Heart left ventricle (tissue), 16 donors: ENCODE data around the gene CACNA1F. TPM values are rescaled to one million over a fixed set of nuclear protein-coding genes. Genes with fewer than 3 reads are reported as not detected.
A peak's percentile ranks its signal among the peaks of the same experiment; 100 is the strongest.

Experiments
- ATAC-seq, 4 donors: fragments of 200-7000 bp; cut with Tn5 transposase; one replicate each; pipeline ENCODE4 v1.9.1; 2020 to 2022; ENCODE audit warnings: moderate library complexity in 4 of 4, mild to moderate bottlenecking in 3 of 4, moderate number of reproducible peaks in 1 of 4
- DNase-seq, 5 donors: peaks; one replicate each; pipeline ENCODE4 v3.0.0-alpha.2; 2020
- H3K27ac ChIP-seq, 12 donors: fragments of 200-600 bp; sonication (generic) in 4 of 12; one replicate each; pipeline versions ENCODE4 v1.5.0 to v1.8.0; 2016 to 2022; ENCODE audit warnings: mild to moderate bottlenecking in 2 of 12
- H3K27me3 ChIP-seq, 9 donors: fragments of 200-600 bp; sonication (generic) in 2 of 9; one replicate each; pipeline versions ENCODE4 v1.5.1 to v1.8.0; 2016 to 2022; ENCODE audit warnings: mild to moderate bottlenecking in 3 of 9
- H3K36me3 ChIP-seq, 9 donors: fragments of 200-600 bp; sonication (generic) in 2 of 9; one replicate each; pipeline versions ENCODE4 v1.5.0 to v1.8.0; 2018 to 2022; ENCODE audit warnings: mild to moderate bottlenecking in 2 of 9
- H3K4me1 ChIP-seq, 12 donors: fragments of 200-600 bp; sonication (generic) in 4 of 12; one replicate each; pipeline versions ENCODE4 v1.5.0 to v1.8.0; 2016 to 2022; ENCODE audit warnings: mild to moderate bottlenecking in 3 of 12
- H3K4me3 ChIP-seq, 12 donors: fragments of 200-600 bp; sonication (generic) in 4 of 12; one replicate each; pipeline versions ENCODE4 v1.5.0 to v1.8.0; 2017 to 2022; ENCODE audit warnings: mild to moderate bottlenecking in 9 of 12, moderate library complexity in 4 of 12
- H3K9me3 ChIP-seq, 12 donors: fragments of 200-600 bp; sonication (generic) in 4 of 12; one replicate each; pipeline versions ENCODE4 v1.5.0 to v1.8.0; 2016 to 2022; ENCODE audit warnings: mild to moderate bottlenecking in 1 of 12
- CTCF ChIP-seq, 12 donors: fragments of 200-600 bp; sonication (generic) in 4 of 12; IDR thresholded peaks; one replicate each; pipeline versions ENCODE4 v1.5.0 to v1.8.0; 2018 to 2022; ENCODE audit warnings: antibody characterized with exemption in 12 of 12, mild to moderate bottlenecking in 5 of 12
- POLR2A ChIP-seq, 2 donors: fragments of 450-650 bp; IDR thresholded peaks; one replicate each; pipeline ENCODE4 v1.6.1; 2017; ENCODE audit warnings: antibody characterized with exemption in 2 of 2, mild to moderate bottlenecking in 2 of 2, moderate library complexity in 2 of 2
- WGBS, 4 donors: extraction: QIAGEN DNeasy Blood & Tissue Kit in 2 of 4; methylation state at CpG; one replicate each; pipeline versions ENCODE4 v1.1.5 to v1.1.7; 2013 to 2018; 5-methylcytosine and 5-hydroxymethylcytosine counted together
- intact Hi-C, 10 donors: fragments of 100-400 bp; cut with DNase I; formaldehyde crosslinking; loops; one replicate each; pipeline versions ENCODE4 v1.11.1 to v1.14.2; 2022
- polyA plus RNA-seq, 2 donors: library from polyadenylated mRNA; stranded (reverse); fragments of 200-250 nt; gene quantifications; one replicate each; pipeline ENCODE4 v1.2.3, GENCODE V29; 2013
- total RNA-seq, 9 donors: library from RNA; depleted of rRNA in 2 of 9; stranded (reverse); fragments of >200 nt in 2 of 9; fragmentation: NEBNext Ultra II Directional in 3 of 9; extraction: Animal tissue kit (Norgen Biotek cat#: 25700) in 3 of 9; gene quantifications; one replicate each; pipeline versions ENCODE4 v1.1.0 to v1.2.4, GENCODE V29; 2016 to 2023
- donor health status: ischemic (EF 13 %, LVEDD 7.1; RV severe dilation, severe dysfunction).
- donor health status: healthy with polysubstance abuse.
- donor health status: DM: no; HTN: yes; CAD: no.
- donor health status: DM: no; HTN: no; CAD: no.
- donor health status: ischemic (EF 25% LVEDD 6.9; RV normal size, moderate dysfunction).
- donor health status: ischemic (EF 25% LVEDD 5.7; RV mildly dilated, moderate dysfunction).
- donor health status: healthy.
- donor health status: DM: yes; HTN: yes; CAD: no.
- donor health status: ischemic (EF 35%, LVEDD 5.7; RV mildly dilated, moderate dysfunction).
- donor health status: nonischemic (EF 11% LVEDD 7.7; RV severe dilation, severe dysfunction).
- donor health status: DM: yes; HTN: yes; CAD: no.
- donor health status: PGD.
- donor health status: ischemic (EF 29% LVEDD 5.4; RV normal size, mild dysfunction).
- donor health status: nonischemic (EF 23%, LVEDD 6.1; RV moderate dilation, normal function).

The CACNA1F gene
- total and polyA plus RNA-seq, 11 donors = 0.04 to 0.37 (median 0.07) TPM; not detected in 3

- H3K27ac ChIP-seq = no peak overlapping the region
- H3K36me3 ChIP-seq = no peaks in the 10 kb centered on the region
- no peak for DNase-seq
- WGBS, 4 donors = 77 to 89% (median 84%) methylated on average over 6 of the region's 6 CpGs
- H3K4me1 ChIP-seq = peaks cover 0 to 11% (median 2%) of the 10 kb centered on the region in 12 donors
- intact Hi-C loops = loop anchor here in 1 of 10 donors (10.0 kb wide), 1 partner anchor 61 kb away; the partner anchor contains the start of genes FOXP3 and PPP1R3F
- no peak overlapping the region for H3K4me3 ChIP-seq
- ATAC-seq = no peak
- TF ChIP-seq POLR2A (IDR thresholded peaks at IDR 0.05) (no peak), CTCF (IDR thresholded peaks at IDR 0.05) (no peak)
- no peaks in the 10 kb centered on the region for H3K9me3 ChIP-seq
- H3K27me3 ChIP-seq = peaks cover 0 to 3% (median 0%) of the 10 kb centered on the region in 9 donors
Observed at GRCh38 chrX:49204017-49204416, 29.1 kb downstream of the CACNA1F start.

- intact Hi-C loops = loop anchor here in 1 of 10 donors (10.0 kb wide), 1 partner anchor 61 kb away; the partner anchor contains the start of genes FOXP3 and PPP1R3F
- Histone ChIP-seq H3K27ac (no peak overlapping the region), H3K4me1 (peaks cover 0 to 11% (median 2%) of the 10 kb centered on the region in 12 donors), H3K4me3 (no peak overlapping the region), H3K9me3 (no peaks in the 10 kb centered on the region), H3K36me3 (no peaks in the 10 kb centered on the region), H3K27me3 (peaks cover 0 to 3% (median 0%) of the 10 kb centered on the region in 9 donors)
- no peak for ATAC-seq
- 33 to 61% (median 56%) methylated on average over 3 of the region's 3 CpGs for WGBS, 4 donors
- TF ChIP-seq CTCF (IDR thresholded peaks at IDR 0.05) (no peak), POLR2A (IDR thresholded peaks at IDR 0.05) (no peak)
- no peak for DNase-seq
Observed at GRCh38 chrX:49203536-49203935, 29.6 kb downstream of the CACNA1F start.

- intact Hi-C loops = loop anchor here in 1 of 10 donors (10.0 kb wide), 1 partner anchor 63 kb away; the partner anchor contains the start of genes FOXP3 and PPP1R3F
- DNase-seq = no peak
- Histone ChIP-seq H3K36me3 (no peaks in the 10 kb centered on the region), H3K27ac (no peak overlapping the region), H3K9me3 (no peaks in the 10 kb centered on the region), H3K4me1 (peaks cover 0 to 11% (median 2%) of the 10 kb centered on the region in 12 donors), H3K4me3 (no peak overlapping the region), H3K27me3 (peaks cover 0 to 3% (median 0%) of the 10 kb centered on the region in 9 donors)
- WGBS, 4 donors = 83 to 89% (median 88%) methylated on average over 2 of the region's 2 CpGs
- no peak for ATAC-seq
- TF ChIP-seq POLR2A (IDR thresholded peaks at IDR 0.05) (no peak), CTCF (IDR thresholded peaks at IDR 0.05) (no peak)
Observed at GRCh38 chrX:49202022-49202421, 31.1 kb downstream of the CACNA1F start.

- WGBS, 4 donors = 1 to 48% (median 16%) methylated on average over 37 to 61 of the region's 61 CpGs
- ATAC-seq (peak; percentile 91 to 97 (median 96)), DNase-seq (peak; percentile 88 to 93 (median 90))
- intact Hi-C loops = loop anchor here in 5 of 10 donors (5.0 to 10.0 kb wide), 4 partner anchors 65 to 725 kb away; partner anchors contain the start of genes FOXP3 (in 2 of the 5), PPP1R3F (in 2 of the 5) and CLCN5 (in 1 of the 5)
- H3K27me3 ChIP-seq = no peaks in the 10 kb centered on the region
- H3K4me1 ChIP-seq = peaks cover 0 to 11% (median 2%) of the 10 kb centered on the region in 12 donors
- no peaks in the 10 kb centered on the region for H3K9me3 ChIP-seq
- H3K36me3 ChIP-seq = no peaks in the 10 kb centered on the region
- H3K4me3 ChIP-seq = peak within 1 kb of the TSS in 11 of 12 donors; percentile 3 to 54 (median 46)
- TF ChIP-seq CTCF (IDR thresholded peaks at IDR 0.05) (peak in 1 of 12 donors; percentile 8), POLR2A (IDR thresholded peaks at IDR 0.05) (peak in 1 of 2 donors; percentile 78)
- H3K27ac ChIP-seq = peak within 1 kb of the TSS in 10 of 12 donors; percentile 52 to 76 (median 70)
Observed at GRCh38 chrX:49199906-49200771, 33.0 kb downstream of the CACNA1F start, which contains the start of gene SYP. Gene SYP, minus strand, starts transcription at chrX:49200193. Its CDS starts 7 bp downstream, at chrX:49200186.
